Astrocyte (in vitro differentiated cells and primary cell): ENCODE measurements around the gene KCNMA1. TPM values are rescaled to one million over a fixed set of nuclear protein-coding genes. Genes with fewer than 3 reads are reported as not detected.

Experiments used
- DNase-seq: peaks from one replicate; pipeline ENCODE4 v3.0.0-alpha.2; 2010; ENCODE audit warnings: low read depth
- FAIRE-seq: peaks from 2 replicates; lab custom pipeline; 2011; peaks lifted over from hg19 to GRCh38; lab: Jason Lieb, UNC
- H2AFZ ChIP-seq: 2 replicates; pipeline ENCODE4 v1.6.0; 2012; ENCODE audit warnings: low read depth, low read length, inconsistent platforms
- H3K27ac ChIP-seq: 2 replicates; pipeline ENCODE4 v1.5.1; 2011; ENCODE audit warnings: low read depth, low read length, inconsistent platforms
- H3K27me3 ChIP-seq: 2 replicates; pipeline ENCODE4 v1.6.0; 2011; ENCODE audit warnings: low read length, inconsistent platforms; ENCODE audit not compliant: insufficient read depth
- H3K36me3 ChIP-seq: 2 replicates; pipeline ENCODE4 v1.5.1; 2011; ENCODE audit warnings: low read length, inconsistent platforms; ENCODE audit not compliant: insufficient read depth
- H3K4me1 ChIP-seq: 2 replicates; pipeline ENCODE4 v1.5.1; 2011; ENCODE audit warnings: low read length, inconsistent platforms; ENCODE audit not compliant: insufficient read depth
- H3K4me2 ChIP-seq: 2 replicates; pipeline ENCODE4 v1.6.0; 2012; ENCODE audit warnings: low read length, inconsistent platforms
- H3K4me3 ChIP-seq: 2 replicates; pipeline ENCODE4 v1.5.1; 2011; ENCODE audit warnings: low read depth, mild to moderate bottlenecking, low read length, inconsistent platforms; ENCODE audit not compliant: insufficient read depth
- H3K79me2 ChIP-seq: 2 replicates; pipeline ENCODE4 v1.6.0; 2012; ENCODE audit warnings: mild to moderate bottlenecking, low read length, inconsistent platforms; ENCODE audit not compliant: insufficient read depth
- H3K9ac ChIP-seq: 2 replicates; pipeline ENCODE4 v1.6.0; 2012; ENCODE audit warnings: mild to moderate bottlenecking, low read length, inconsistent platforms
- H3K9me3 ChIP-seq: 2 replicates; pipeline ENCODE4 v1.5.1; 2012; ENCODE audit warnings: low read depth, mild to moderate bottlenecking, low read length, inconsistent platforms; ENCODE audit not compliant: insufficient read depth
- H4K20me1 ChIP-seq: 2 replicates; pipeline ENCODE4 v1.6.0; 2012; ENCODE audit warnings: low read length, inconsistent platforms; ENCODE audit not compliant: insufficient read depth
- H3K27ac Mint-ChIP-seq: one replicate; pipeline ENCODE4 v1.8.0; 2021; ENCODE audit warnings: mild to moderate bottlenecking, mixed read lengths; ENCODE audit not compliant: unreplicated experiment
- H3K27me3 Mint-ChIP-seq: one replicate; pipeline ENCODE4 v1.8.0; 2021; ENCODE audit warnings: low read depth, mixed read lengths; ENCODE audit not compliant: unreplicated experiment
- H3K36me3 Mint-ChIP-seq: one replicate; pipeline ENCODE4 v1.8.0; 2021; ENCODE audit warnings: low read depth, mixed read lengths; ENCODE audit not compliant: unreplicated experiment
- H3K4me1 Mint-ChIP-seq: one replicate; pipeline ENCODE4 v1.8.0; 2021; ENCODE audit warnings: low read depth, mixed read lengths; ENCODE audit not compliant: unreplicated experiment
- H3K4me3 Mint-ChIP-seq: one replicate; pipeline ENCODE4 v1.8.0; 2021; ENCODE audit warnings: mild to moderate bottlenecking, moderate library complexity, mixed read lengths; ENCODE audit not compliant: unreplicated experiment
- H3K9me3 Mint-ChIP-seq: one replicate; pipeline ENCODE4 v1.8.0; 2021; ENCODE audit warnings: mild to moderate bottlenecking, mixed read lengths; ENCODE audit not compliant: unreplicated experiment
- CTCF ChIP-seq: IDR thresholded peaks from 2 replicates; pipeline ENCODE4 v1.5.1; 2011; ENCODE audit warnings: low read depth, mild to moderate bottlenecking, inconsistent platforms, low read length, moderate library complexity; ENCODE audit not compliant: insufficient read depth
- EZH2 ChIP-seq: IDR thresholded peaks from 2 replicates; pipeline ENCODE4 v1.6.1; 2012; ENCODE audit warnings: mild to moderate bottlenecking, low read length, inconsistent platforms; ENCODE audit not compliant: insufficient read depth
- total RNA-seq: library from RNA; stranded (reverse); gene quantifications from 2 replicates; pipeline ENCODE4 v1.2.1, GENCODE V29; 2021

KCNMA1 gene
- total RNA-seq, 1 donor from 2014 or later = 45.8 TPM

GRCh38 chr10:77125231-77125630 lies 512.4 kb downstream of the KCNMA1 start:
- H3K27ac ChIP-seq = no peak overlapping the region
- no peaks in the 10 kb centered on the region for H3K9me3 ChIP-seq
- no peak overlapping the region for H3K4me2 ChIP-seq
- DNase-seq = no peak
- no peaks in the 10 kb centered on the region for H3K27me3 Mint-ChIP-seq
- no peaks in the 10 kb centered on the region for H3K4me1 Mint-ChIP-seq
- TF ChIP-seq EZH2 (no peak), CTCF (no peak)
- no peak overlapping the region for H3K27ac Mint-ChIP-seq
- no peak overlapping the region for H3K4me3 ChIP-seq
- no peaks in the 10 kb centered on the region for H3K9me3 Mint-ChIP-seq
- no peak overlapping the region for H3K9ac ChIP-seq
- no peaks in the 10 kb centered on the region for H4K20me1 ChIP-seq
- H3K27me3 ChIP-seq = no peaks in the 10 kb centered on the region
- FAIRE-seq = no peak
- H3K36me3 Mint-ChIP-seq = no peaks in the 10 kb centered on the region
- H3K4me3 Mint-ChIP-seq = no peak overlapping the region
- no peaks in the 10 kb centered on the region for H3K79me2 ChIP-seq
- H3K4me1 ChIP-seq = no peaks in the 10 kb centered on the region
- H2AFZ ChIP-seq = no peak overlapping the region
- no peaks in the 10 kb centered on the region for H3K36me3 ChIP-seq

- no peak overlapping the region for H3K4me2 ChIP-seq
- no peaks in the 10 kb centered on the region for H4K20me1 ChIP-seq
- DNase-seq (no peak), FAIRE-seq (no peak)
- no peak overlapping the region for H3K4me3 Mint-ChIP-seq
- H3K4me1 ChIP-seq = no peaks in the 10 kb centered on the region
- H3K27me3 ChIP-seq = no peaks in the 10 kb centered on the region
- H3K36me3 ChIP-seq = no peaks in the 10 kb centered on the region
- H3K27ac Mint-ChIP-seq = no peak overlapping the region
- H3K79me2 ChIP-seq = no peaks in the 10 kb centered on the region
- H2AFZ ChIP-seq = no peak overlapping the region
- H3K9me3 ChIP-seq = no peaks in the 10 kb centered on the region
- H3K27ac ChIP-seq = no peak overlapping the region
- H3K27me3 Mint-ChIP-seq = no peaks in the 10 kb centered on the region
- no peak overlapping the region for H3K9ac ChIP-seq
- H3K36me3 Mint-ChIP-seq = no peaks in the 10 kb centered on the region
- no peak for TF ChIP-seq EZH2
- TF ChIP-seq CTCF = no peak
- H3K4me3 ChIP-seq = no peak overlapping the region
- no peaks in the 10 kb centered on the region for H3K9me3 Mint-ChIP-seq
- H3K4me1 Mint-ChIP-seq = no peaks in the 10 kb centered on the region
Observed at GRCh38 chr10:77123330-77123729, 514.3 kb downstream of the KCNMA1 start.

GRCh38 chr10:77121829-77122228 lies 515.8 kb downstream of the KCNMA1 start:
- H3K36me3 Mint-ChIP-seq = no peaks in the 10 kb centered on the region
- no peak overlapping the region for H3K9ac ChIP-seq
- no peak for TF ChIP-seq CTCF
- TF ChIP-seq EZH2 = no peak
- no peaks in the 10 kb centered on the region for H3K27me3 Mint-ChIP-seq
- no peak overlapping the region for H3K27ac ChIP-seq
- H3K4me1 ChIP-seq = no peaks in the 10 kb centered on the region
- DNase-seq = no peak
- H3K4me3 ChIP-seq = no peak overlapping the region
- no peak overlapping the region for H3K4me2 ChIP-seq
- H3K27ac Mint-ChIP-seq = no peak overlapping the region
- H3K9me3 Mint-ChIP-seq = no peaks in the 10 kb centered on the region
- no peak overlapping the region for H3K4me3 Mint-ChIP-seq
- H2AFZ ChIP-seq = no peak overlapping the region
- no peak for FAIRE-seq
- no peaks in the 10 kb centered on the region for H3K9me3 ChIP-seq
- H4K20me1 ChIP-seq = no peaks in the 10 kb centered on the region
- no peaks in the 10 kb centered on the region for H3K27me3 ChIP-seq
- H3K36me3 ChIP-seq = no peaks in the 10 kb centered on the region
- no peaks in the 10 kb centered on the region for H3K79me2 ChIP-seq
- H3K4me1 Mint-ChIP-seq = no peaks in the 10 kb centered on the region
